H1 (cell line): Measurements from ENCODE around the gene IRAK3. TPM values are rescaled to one million over a fixed set of nuclear protein-coding genes. Genes with fewer than 3 reads are reported as not detected.

Experiments
- CHD7 ChIP-seq: fragments of 300-600 bp; sonication (generic); IDR thresholded peaks from 2 replicates; pipeline ENCODE4 v1.7.1; 2012; ENCODE audit warnings: low read length, moderate library complexity, mild to moderate bottlenecking, inconsistent platforms; ENCODE audit not compliant: insufficient replicate concordance
- FOSL1 ChIP-seq: IDR thresholded peaks from 2 replicates; pipeline ENCODE4 v1.6.1; 2011; ENCODE audit warnings: mild to moderate bottlenecking, low read depth, low read length, moderate library complexity; ENCODE audit not compliant: insufficient read depth
- KDM4A ChIP-seq: IDR thresholded peaks from one replicate; pipeline ENCODE4 v1.7.1; 2012; ENCODE audit warnings: low read depth, mild to moderate bottlenecking, moderate library complexity, low read length, inconsistent platforms; ENCODE audit not compliant: severe bottlenecking
- MAX ChIP-seq: IDR thresholded peaks from 2 replicates; pipeline ENCODE4 v1.6.1; 2012; ENCODE audit warnings: inconsistent platforms
- PHF8 ChIP-seq: fragments of 200-600 bp; sonication (generic); conservative IDR thresholded peaks from 2 replicates; pipeline ENCODE4 v1.7.1; 2012; ENCODE audit warnings: low read depth, mild to moderate bottlenecking, inconsistent platforms, low read length, moderate library complexity
- POU5F1 ChIP-seq: IDR thresholded peaks from 2 replicates; pipeline ENCODE4 v1.6.1; 2011; ENCODE audit warnings: low read depth, mild to moderate bottlenecking, low read length, moderate library complexity
- SIN3A ChIP-seq, 2 experiments: IDR thresholded peaks in 1 of 2; conservative IDR thresholded peaks in 1 of 2; 2 replicates each; pipeline ENCODE4 v1.6.1; 2011 to 2012; ENCODE audit warnings: low read length in 2 of 2, improper control_type of control experiment in 1 of 2, low read depth in 1 of 2, mild to moderate bottlenecking in 1 of 2
- SIRT6 ChIP-seq: IDR thresholded peaks from one replicate; pipeline ENCODE4 v1.7.1; 2012; ENCODE audit warnings: low read length, inconsistent platforms
- TBP ChIP-seq: IDR thresholded peaks from 2 replicates; pipeline ENCODE4 v1.6.1; 2011; ENCODE audit warnings: low read depth, low read length, improper control_type of control experiment
- polyA plus RNA-seq, 7 experiments: library from polyadenylated mRNA; depleted of rRNA in 3 of 7; stranded (reverse) in 5 of 7; unstranded in 2 of 7; fragments of >200 nt in 5 of 7; fragments of 200-250 nt in 2 of 7; gene quantifications; 1 replicate in 5 of 7; 2 replicates in 1 of 7; 4 replicates in 1 of 7; pipeline versions ENCODE4 v1.2.1 to v1.2.3, GENCODE V29; 2011 to 2013; ENCODE audit warnings: missing spikeins in 2 of 7, mixed read lengths in 2 of 7
- total RNA-seq: library from RNA; stranded (reverse); fragmentation: NEBNext Ultra II Directional; extraction: Animal tissue kit (Norgen Biotek cat#: 25700); gene quantifications from 2 replicates; pipeline ENCODE4 v1.2.1, GENCODE V29; 2021

IRAK3 gene
- total and polyA plus RNA-seq, 2 of the 8 experiments (the other 6 are each of a cell fraction or from before 2014, with no cell fraction given) = 0.51 to 2.2 TPM

- TF ChIP-seq CHD7 = no peak
- peak; percentile 89 for TF ChIP-seq PHF8
- peak; percentile 88 for TF ChIP-seq KDM4A
- peak; percentile 77; the same call in 1 of the 2 replicates for TF ChIP-seq TBP
- TF ChIP-seq SIRT6 = no peak
- no peak for TF ChIP-seq FOSL1
- TF ChIP-seq MAX = peak; percentile 65
- TF ChIP-seq SIN3A (conservative IDR thresholded peaks at IDR 0.05 in 1 of 2, IDR thresholded peaks at IDR 0.05 in 1 of 2; ENCODE audit: low read depth in 1 of 2, low read length in 2 of 2) = peak in 1 of 2 experiments; percentile 59; a peak in 2 of 4 replicates
- no peak for TF ChIP-seq POU5F1
Measured at GRCh38 chr12:66301944-66302826, 113.2 kb downstream of the IRAK3 start, which contains the start of gene HELB (continued).
